ENCODE measurements around the gene MYRIP. TPM values are rescaled to one million over a fixed set of nuclear protein-coding genes. Genes with fewer than 3 reads are reported as not detected.

Gene MYRIP
- total RNA-seq, 1 experiment from 2014 or later: 0.44 TPM

GRCh38 chr3:40207796-40208195 lies 398.4 kb downstream of the MYRIP start:
- TF ChIP-seq POLR2A (IDR thresholded peaks at IDR 0.05; ENCODE audit: borderline replicate concordance, extremely low read depth, insufficient read depth, insufficient read length): no peak
- no peak for TF ChIP-seq TCF7L2 (IDR thresholded peaks at IDR 0.05; ENCODE audit: borderline replicate concordance, extremely low read depth, insufficient read depth, insufficient read length)
- TF ChIP-seq, protein P1, sequence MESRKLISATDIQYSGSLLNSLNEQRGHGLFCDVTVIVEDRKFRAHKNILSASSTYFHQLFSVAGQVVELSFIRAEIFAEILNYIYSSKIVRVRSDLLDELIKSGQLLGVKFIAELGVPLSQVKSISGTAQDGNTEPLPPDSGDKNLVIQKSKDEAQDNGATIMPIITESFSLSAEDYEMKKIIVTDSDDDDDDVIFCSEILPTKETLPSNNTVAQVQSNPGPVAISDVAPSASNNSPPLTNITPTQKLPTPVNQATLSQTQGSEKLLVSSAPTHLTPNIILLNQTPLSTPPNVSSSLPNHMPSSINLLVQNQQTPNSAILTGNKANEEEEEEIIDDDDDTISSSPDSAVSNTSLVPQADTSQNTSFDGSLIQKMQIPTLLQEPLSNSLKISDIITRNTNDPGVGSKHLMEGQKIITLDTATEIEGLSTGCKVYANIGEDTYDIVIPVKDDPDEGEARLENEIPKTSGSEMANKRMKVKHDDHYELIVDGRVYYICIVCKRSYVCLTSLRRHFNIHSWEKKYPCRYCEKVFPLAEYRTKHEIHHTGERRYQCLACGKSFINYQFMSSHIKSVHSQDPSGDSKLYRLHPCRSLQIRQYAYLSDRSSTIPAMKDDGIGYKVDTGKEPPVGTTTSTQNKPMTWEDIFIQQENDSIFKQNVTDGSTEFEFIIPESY (IDR thresholded peaks at IDR 0.05; ENCODE audit: extremely low read depth, insufficient replicate concordance, low read length): no peak
- no peak for TF ChIP-seq ZFX (IDR thresholded peaks at IDR 0.05)
- ATAC-seq (no peak), DNase-seq (ENCODE audit: low read depth, low spot score) (no peak)
- H3K4me1 ChIP-seq (ENCODE audit: control insufficient read depth in 1 of 2, insufficient read depth in 2 of 2, low read length in 2 of 2): 0 out of 4 replicates have a peak, but pooled peaks cover 0 to 3% of the 10 kb centered on the region in 2 experiments
- BruUV-seq (replicated peaks): no TSS peak
- H3K9me2 ChIP-seq (ENCODE audit: insufficient read depth): no peaks in the 10 kb centered on the region
- ChIA-PET POLR2A (no interaction called here), RAD21 (ENCODE audit: low non-redundant PET in 1 of 2, low total read pairs in 2 of 2, uncharacterized antibody in 2 of 2, unreplicated experiment in 2 of 2) (no interaction called here), CTCF (no interaction called here)
- no peak overlapping the region for H3K4me3 ChIP-seq (replicated peaks in 1 of 2; ENCODE audit: low read depth in 1 of 2, low read length in 2 of 2)
- H3K4me2 ChIP-seq (ENCODE audit: low read length): no peak overlapping the region
- no peaks in the 10 kb centered on the region for H3K79me2 ChIP-seq (ENCODE audit: insufficient read depth, low read length)
- no peaks in the 10 kb centered on the region for H4K20me1 ChIP-seq (ENCODE audit: insufficient read depth)
- no peaks in the 10 kb centered on the region for H3K9me3 ChIP-seq (ENCODE audit: control insufficient read depth in 1 of 2, insufficient read depth in 1 of 2, low read depth in 1 of 2, low read length in 2 of 2)
- H3K27me3 ChIP-seq (ENCODE audit: insufficient read depth, low read length): 0 out of 2 replicates have a peak, but pooled peaks cover 10% of the 10 kb centered on the region
- intact Hi-C loops (cut with micrococcal nuclease): no loop called here
- H3K9ac ChIP-seq (ENCODE audit: low read length): no peak overlapping the region
- no peaks in the 10 kb centered on the region for H3K36me3 ChIP-seq (ENCODE audit: control insufficient read depth in 1 of 2, insufficient read depth in 2 of 2, low read length in 2 of 2)
- H2AFZ ChIP-seq (ENCODE audit: low read depth, low read length, poor library complexity, severe bottlenecking): no peak overlapping the region
- H3K27ac ChIP-seq (ENCODE audit: low read depth, low read length): no peak overlapping the region

GRCh38 chr3:40208251-40208650 lies 398.8 kb downstream of the MYRIP start:
- ATAC-seq (no peak), DNase-seq (ENCODE audit: low read depth, low spot score) (no peak)
- intact Hi-C loops (cut with micrococcal nuclease): no loop called here
- H3K4me3 ChIP-seq (replicated peaks in 1 of 2; ENCODE audit: low read depth in 1 of 2, low read length in 2 of 2): no peak overlapping the region
- no peak overlapping the region for H3K9ac ChIP-seq (ENCODE audit: low read length)
- 0 out of 2 replicates have a peak, but pooled peaks cover 10% of the 10 kb centered on the region for H3K27me3 ChIP-seq (ENCODE audit: insufficient read depth, low read length)
- ChIA-PET RAD21 (ENCODE audit: low non-redundant PET in 1 of 2, low total read pairs in 2 of 2, uncharacterized antibody in 2 of 2, unreplicated experiment in 2 of 2) (no interaction called here), POLR2A (no interaction called here), CTCF (no interaction called here)
- no TSS peak for BruUV-seq (replicated peaks)
- H2AFZ ChIP-seq (ENCODE audit: low read depth, low read length, poor library complexity, severe bottlenecking): no peak overlapping the region
- H3K27ac ChIP-seq (ENCODE audit: low read depth, low read length): no peak overlapping the region
- no peaks in the 10 kb centered on the region for H3K9me2 ChIP-seq (ENCODE audit: insufficient read depth)
- H3K36me3 ChIP-seq (ENCODE audit: control insufficient read depth in 1 of 2, insufficient read depth in 2 of 2, low read length in 2 of 2): no peaks in the 10 kb centered on the region
- no peaks in the 10 kb centered on the region for H3K9me3 ChIP-seq (ENCODE audit: control insufficient read depth in 1 of 2, insufficient read depth in 1 of 2, low read depth in 1 of 2, low read length in 2 of 2)
- H3K79me2 ChIP-seq (ENCODE audit: insufficient read depth, low read length): no peaks in the 10 kb centered on the region
- no peak overlapping the region for H3K4me2 ChIP-seq (ENCODE audit: low read length)
- 0 out of 4 replicates have a peak, but pooled peaks cover 0 to 3% of the 10 kb centered on the region in 2 experiments for H3K4me1 ChIP-seq (ENCODE audit: control insufficient read depth in 1 of 2, insufficient read depth in 2 of 2, low read length in 2 of 2)
- H4K20me1 ChIP-seq (ENCODE audit: insufficient read depth): no peaks in the 10 kb centered on the region
- TF ChIP-seq, protein P2, sequence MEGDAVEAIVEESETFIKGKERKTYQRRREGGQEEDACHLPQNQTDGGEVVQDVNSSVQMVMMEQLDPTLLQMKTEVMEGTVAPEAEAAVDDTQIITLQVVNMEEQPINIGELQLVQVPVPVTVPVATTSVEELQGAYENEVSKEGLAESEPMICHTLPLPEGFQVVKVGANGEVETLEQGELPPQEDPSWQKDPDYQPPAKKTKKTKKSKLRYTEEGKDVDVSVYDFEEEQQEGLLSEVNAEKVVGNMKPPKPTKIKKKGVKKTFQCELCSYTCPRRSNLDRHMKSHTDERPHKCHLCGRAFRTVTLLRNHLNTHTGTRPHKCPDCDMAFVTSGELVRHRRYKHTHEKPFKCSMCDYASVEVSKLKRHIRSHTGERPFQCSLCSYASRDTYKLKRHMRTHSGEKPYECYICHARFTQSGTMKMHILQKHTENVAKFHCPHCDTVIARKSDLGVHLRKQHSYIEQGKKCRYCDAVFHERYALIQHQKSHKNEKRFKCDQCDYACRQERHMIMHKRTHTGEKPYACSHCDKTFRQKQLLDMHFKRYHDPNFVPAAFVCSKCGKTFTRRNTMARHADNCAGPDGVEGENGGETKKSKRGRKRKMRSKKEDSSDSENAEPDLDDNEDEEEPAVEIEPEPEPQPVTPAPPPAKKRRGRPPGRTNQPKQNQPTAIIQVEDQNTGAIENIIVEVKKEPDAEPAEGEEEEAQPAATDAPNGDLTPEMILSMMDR (IDR thresholded peaks at IDR 0.05 in 2 of 3, conservative IDR thresholded peaks at IDR 0.05 in 1 of 3; ENCODE audit: borderline replicate concordance in 1 of 3, insufficient read depth in 1 of 3, low read depth in 2 of 3, low read length in 2 of 3): no peak
- no peak for TF ChIP-seq SIN3A (IDR thresholded peaks at IDR 0.05; ENCODE audit: low read depth)
- no peak for TF ChIP-seq EZH2 (IDR thresholded peaks at IDR 0.05)
- no peak for TF ChIP-seq ZNF274 (IDR thresholded peaks at IDR 0.05; ENCODE audit: low read depth, low read length)
- no peak for TF ChIP-seq POLR2AphosphoS5 (IDR thresholded peaks at IDR 0.05; ENCODE audit: low read depth, low read length)
- TF ChIP-seq POLR2A (IDR thresholded peaks at IDR 0.05; ENCODE audit: borderline replicate concordance, extremely low read depth, insufficient read depth, insufficient read length): no peak
- no peak for TF ChIP-seq ZFX (IDR thresholded peaks at IDR 0.05)
- TF ChIP-seq SRF (IDR thresholded peaks at IDR 0.05; ENCODE audit: low read depth): no peak
- TF ChIP-seq REST (IDR thresholded peaks at IDR 0.05; ENCODE audit: low read depth): no peak
- no peak for TF ChIP-seq FOSL1 (IDR thresholded peaks at IDR 0.05; ENCODE audit: low read depth)
- no peak for TF ChIP-seq JUND (IDR thresholded peaks at IDR 0.05)

Measured in HCT116 (cell line).